GM10266 (cell line): ENCODE measurements around the gene PRKN.

ENCODE experiments used
- DNase-seq: peaks from one replicate; pipeline ENCODE4 v3.0.0; 2012; ENCODE audit errors: extremely low spot score
- CTCF ChIP-seq: IDR thresholded peaks from 2 replicates; pipeline ENCODE4 v1.5.1; 2012; ENCODE audit warnings: mild to moderate bottlenecking, low read depth; ENCODE audit not compliant: control insufficient read depth, insufficient read depth; ENCODE audit errors: missing control alignments

PRKN gene

GRCh38 chr6:162726947-162727321 lies 632 bp downstream of the PRKN start:
- TF ChIP-seq CTCF = no peak
- DNase-seq = no peak

GRCh38 chr6:162722633-162723032 lies 4.9 kb downstream of the PRKN start:
- no peak for DNase-seq
- no peak for TF ChIP-seq CTCF

GRCh38 chr6:162722226-162722625 lies 5.3 kb downstream of the PRKN start:
- no peak for DNase-seq
- no peak for TF ChIP-seq CTCF

GRCh38 chr6:162721404-162721687 lies 6.2 kb downstream of the PRKN start:
- no peak for TF ChIP-seq CTCF
- DNase-seq = no peak

- TF ChIP-seq CTCF = no peak
- DNase-seq = no peak
These were observed 8.0 kb downstream of the PRKN start for GRCh38 chr6:162719528-162719927.

- no peak for DNase-seq
- TF ChIP-seq CTCF = no peak
These were observed 12.0 kb downstream of the PRKN start for GRCh38 chr6:162715601-162716000.

- DNase-seq = no peak
- TF ChIP-seq CTCF = no peak
These were observed 13.4 kb downstream of the PRKN start for GRCh38 chr6:162713974-162714780.
